ENCODE results near the gene MMAB. TPM values are rescaled to one million over a fixed set of nuclear protein-coding genes. Genes with fewer than 3 reads are reported as not detected.

The MMAB gene
- total RNA-seq, 1 experiment from 2014 or later = 34.9 TPM

DNA sequence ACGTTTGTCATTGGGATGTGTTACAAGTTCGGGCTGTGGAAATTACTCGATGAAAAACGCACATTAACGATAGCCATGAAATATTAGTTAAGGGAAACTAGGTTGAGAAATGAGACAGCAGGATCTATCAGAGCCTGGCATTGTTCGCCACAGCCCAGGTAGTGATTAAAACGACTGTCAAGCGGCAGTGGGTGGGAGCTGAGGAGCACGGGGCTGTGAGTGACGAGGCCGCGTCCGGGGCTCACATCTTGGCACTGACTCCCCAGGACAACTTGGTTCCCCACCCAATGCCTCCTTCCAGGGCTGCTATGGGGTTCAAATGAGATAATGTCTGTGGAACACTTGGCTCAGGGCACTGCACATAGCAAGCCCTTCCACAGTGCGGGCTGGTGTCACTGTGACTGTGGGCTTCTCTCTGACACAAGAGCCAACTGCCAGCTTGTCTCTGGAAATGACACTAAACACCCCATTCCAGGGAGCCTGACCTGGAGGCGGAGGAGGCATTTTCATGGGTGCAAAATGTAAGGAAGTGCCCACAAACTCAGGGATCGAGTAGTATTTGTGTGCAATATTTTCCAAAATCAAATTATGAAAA lies 19.3 kb downstream of the MMAB start:
- Histone ChIP-seq H3K79me2 (ENCODE audit: insufficient read depth, low read length) (no peaks in the 10 kb centered on the region), H3K4me2 (ENCODE audit: low read length) (no peak overlapping the region), H3K9me3 (ENCODE audit: control insufficient read depth in 1 of 2, insufficient read depth in 1 of 2, low read depth in 1 of 2, low read length in 2 of 2) (no peaks in the 10 kb centered on the region), H3K9me2 (ENCODE audit: insufficient read depth) (no peaks in the 10 kb centered on the region), H3K36me3 (ENCODE audit: control insufficient read depth in 1 of 2, insufficient read depth in 2 of 2, low read length in 2 of 2) (no peaks in the 10 kb centered on the region), H3K4me3 (replicated peaks in 1 of 2; ENCODE audit: low read depth in 1 of 2, low read length in 2 of 2) (no peak overlapping the region), H3K9ac (ENCODE audit: low read length) (no peak overlapping the region), H3K27me3 (ENCODE audit: insufficient read depth, low read length) (peaks cover 14% of the 10 kb centered on the region; the same call in 1 of the 2 replicates), H4K20me1 (ENCODE audit: insufficient read depth) (no peaks in the 10 kb centered on the region), H2AFZ (ENCODE audit: low read depth, low read length, poor library complexity, severe bottlenecking) (no peak overlapping the region), H3K4me1 (ENCODE audit: control insufficient read depth in 1 of 2, insufficient read depth in 2 of 2, low read length in 2 of 2) (no peaks in the 10 kb centered on the region), H3K27ac (ENCODE audit: low read depth, low read length) (no peak overlapping the region)
- BruUV-seq (replicated peaks) = no TSS peak
- ChIA-PET CTCF (no interaction called here), POLR2A (no interaction called here), RAD21 (ENCODE audit: low non-redundant PET in 1 of 2, low total read pairs in 2 of 2, uncharacterized antibody in 2 of 2, unreplicated experiment in 2 of 2) (no interaction called here)
- DNase-seq (ENCODE audit: low read depth, low spot score) (no peak), ATAC-seq (no peak)
- intact Hi-C loops (cut with micrococcal nuclease) = no loop called here
- TF ChIP-seq CBX3 (IDR thresholded peaks at IDR 0.05; ENCODE audit: low read depth) = no peak

DNA sequence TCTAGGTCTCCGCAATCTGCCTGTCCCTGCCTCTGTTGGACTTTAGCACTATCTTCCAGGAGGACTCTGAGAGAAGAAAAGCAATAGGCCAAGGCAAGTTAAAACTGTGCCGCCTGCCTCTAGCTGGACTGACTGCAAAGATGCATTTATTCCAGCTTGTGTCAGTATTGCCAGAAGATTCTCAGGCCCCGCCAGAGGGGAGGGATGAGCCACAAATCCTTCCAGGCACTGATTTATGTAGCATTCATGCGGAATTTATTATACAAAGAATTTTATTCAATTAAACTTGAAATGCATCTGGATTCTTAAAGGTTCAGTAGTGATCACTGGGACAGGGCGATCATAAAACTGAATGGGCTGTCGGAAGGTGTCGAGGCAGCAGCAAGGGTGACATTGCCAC lies 19.8 kb downstream of the MMAB start:
- Histone ChIP-seq H3K9ac (ENCODE audit: low read length) (no peak overlapping the region), H4K20me1 (ENCODE audit: insufficient read depth) (no peaks in the 10 kb centered on the region), H3K4me1 (ENCODE audit: control insufficient read depth in 1 of 2, insufficient read depth in 2 of 2, low read length in 2 of 2) (no peaks in the 10 kb centered on the region), H3K9me2 (ENCODE audit: insufficient read depth) (no peaks in the 10 kb centered on the region), H3K27me3 (ENCODE audit: insufficient read depth, low read length) (peaks cover 19% of the 10 kb centered on the region; the same call in 1 of the 2 replicates), H3K9me3 (ENCODE audit: control insufficient read depth in 1 of 2, insufficient read depth in 1 of 2, low read depth in 1 of 2, low read length in 2 of 2) (no peaks in the 10 kb centered on the region), H3K4me3 (replicated peaks in 1 of 2; ENCODE audit: low read depth in 1 of 2, low read length in 2 of 2) (no peak overlapping the region), H2AFZ (ENCODE audit: low read depth, low read length, poor library complexity, severe bottlenecking) (no peak overlapping the region), H3K79me2 (ENCODE audit: insufficient read depth, low read length) (no peaks in the 10 kb centered on the region), H3K36me3 (ENCODE audit: control insufficient read depth in 1 of 2, insufficient read depth in 2 of 2, low read length in 2 of 2) (no peaks in the 10 kb centered on the region), H3K4me2 (ENCODE audit: low read length) (no peak overlapping the region), H3K27ac (ENCODE audit: low read depth, low read length) (no peak overlapping the region)
- BruUV-seq (replicated peaks) = no TSS peak
- ChIA-PET RAD21 (ENCODE audit: low non-redundant PET in 1 of 2, low total read pairs in 2 of 2, uncharacterized antibody in 2 of 2, unreplicated experiment in 2 of 2) (no interaction called here), POLR2A (no interaction called here), CTCF (no interaction called here)
- ATAC-seq = no peak
- TF ChIP-seq SP1 (IDR thresholded peaks at IDR 0.05; ENCODE audit: low read depth) (no peak), FOSL1 (IDR thresholded peaks at IDR 0.05; ENCODE audit: low read depth) (no peak), ZNF274 (IDR thresholded peaks at IDR 0.05; ENCODE audit: low read depth, low read length) (no peak), POLR2AphosphoS5 (IDR thresholded peaks at IDR 0.05; ENCODE audit: low read depth, low read length) (no peak), EGR1 (IDR thresholded peaks at IDR 0.05; ENCODE audit: low read depth) (no peak), JUND (IDR thresholded peaks at IDR 0.05) (no peak), SRF (IDR thresholded peaks at IDR 0.05; ENCODE audit: low read depth) (no peak), ZFX (IDR thresholded peaks at IDR 0.05) (no peak), YY1 (IDR thresholded peaks at IDR 0.05; ENCODE audit: extremely low read depth, insufficient replicate concordance, low read depth, low read length) (no peak)
- intact Hi-C loops (cut with micrococcal nuclease) = no loop called here
- no peak for DNase-seq (ENCODE audit: low read depth, low spot score)
